Neural cell (in vitro differentiated cells): ENCODE data around the gene CDR2. TPM values are rescaled to one million over a fixed set of nuclear protein-coding genes. Genes with fewer than 3 reads are reported as not detected.
A peak's percentile ranks its signal among the peaks of the same experiment; 100 is the strongest.

ENCODE experiments used
- H2AFZ ChIP-seq: fragments of 200-600, 300-800 bp; sonication (generic), shearing (Covaris generic); 2 replicates; pipeline ENCODE4 v1.6.0; 2014; ENCODE audit warnings: low read depth, mild to moderate bottlenecking, antibody characterized with exemption, low read length, moderate library complexity
- H3F3A ChIP-seq: fragments of 200-600 bp; shearing (Covaris generic); 2 replicates; pipeline ENCODE4 v1.6.1; 2016; ENCODE audit warnings: mild to moderate bottlenecking, moderate library complexity, mixed read lengths, antibody characterized with exemption, low read length; ENCODE audit not compliant: insufficient read depth, poor library complexity, severe bottlenecking
- H3K27ac ChIP-seq: fragments of 200-600, 300-800 bp; sonication (generic), shearing (Covaris generic); 2 replicates; pipeline ENCODE4 v1.5.1; 2014; ENCODE audit warnings: mild to moderate bottlenecking, low read length, moderate library complexity
- H3K27me3 ChIP-seq: fragments of 300-800, 200-600 bp; sonication (generic), shearing (Covaris generic); 2 replicates; pipeline ENCODE4 v1.6.0; 2014; ENCODE audit warnings: mild to moderate bottlenecking, low read depth, low read length, moderate library complexity; ENCODE audit not compliant: insufficient read depth
- H3K36me3 ChIP-seq: fragments of 300-800, 200-600 bp; sonication (generic), shearing (Covaris generic); 2 replicates; pipeline ENCODE4 v1.5.1; 2014; ENCODE audit warnings: mild to moderate bottlenecking, antibody characterized with exemption, low read length, moderate library complexity; ENCODE audit not compliant: insufficient read depth
- H3K4me2 ChIP-seq: fragments of 300-800, 200-600 bp; sonication (generic), shearing (Covaris generic); 2 replicates; pipeline ENCODE4 v1.6.0; 2014; ENCODE audit warnings: mild to moderate bottlenecking, low read length
- H3K4me3 ChIP-seq: fragments of 300-800, 200-600 bp; sonication (generic), shearing (Covaris generic); 2 replicates; pipeline ENCODE4 v1.5.1; 2014; ENCODE audit warnings: mild to moderate bottlenecking, low read length, moderate library complexity
- H3K79me2 ChIP-seq: fragments of 200-600 bp; shearing (Covaris generic); replicated peaks from 2 replicates; pipeline ENCODE4 v1.6.0; 2014; ENCODE audit warnings: mild to moderate bottlenecking, low read length, moderate library complexity; ENCODE audit not compliant: insufficient read depth
- H3K9ac ChIP-seq: fragments of 300-800, 200-600 bp; sonication (generic), shearing (Covaris generic); 2 replicates; pipeline ENCODE4 v1.6.1; 2016; ENCODE audit warnings: mild to moderate bottlenecking, low read length, mixed read lengths
- H3K9me2 ChIP-seq: fragments of 200-600 bp; shearing (Covaris generic); 2 replicates; pipeline ENCODE4 v1.6.1; 2016; ENCODE audit warnings: mild to moderate bottlenecking, low read length, mixed read lengths; ENCODE audit not compliant: insufficient read depth
- H3K9me3 ChIP-seq: fragments of 200-600, 300-800 bp; sonication (generic), shearing (Covaris generic); 2 replicates; pipeline ENCODE4 v1.6.1; 2016; ENCODE audit warnings: mild to moderate bottlenecking, mixed run types, low read length, moderate library complexity, mixed read lengths
- H4K20me1 ChIP-seq: fragments of 200-600 bp; shearing (Covaris generic); 2 replicates; pipeline ENCODE4 v1.6.1; 2016; ENCODE audit warnings: mild to moderate bottlenecking, mixed run types; ENCODE audit not compliant: insufficient read depth
- EP300 ChIP-seq: fragments of 450-650 bp; conservative IDR thresholded peaks from 2 replicates; pipeline ENCODE4 v1.6.1; 2014; ENCODE audit warnings: antibody characterized with exemption, mild to moderate bottlenecking, moderate library complexity; ENCODE audit not compliant: poor library complexity, severe bottlenecking
- EZH2 ChIP-seq: fragments of 200-600, 300-800 bp; shearing (Covaris generic), sonication (generic); IDR thresholded peaks from 2 replicates; pipeline ENCODE4 v1.6.1; 2014; ENCODE audit warnings: antibody characterized with exemption, low read length, borderline replicate concordance, mild to moderate bottlenecking; ENCODE audit not compliant: insufficient read depth, poor library complexity, severe bottlenecking
- MXI1 ChIP-seq: fragments of 450-650 bp; conservative IDR thresholded peaks from 2 replicates; pipeline ENCODE4 v1.6.1; 2014; ENCODE audit warnings: antibody characterized with exemption, mild to moderate bottlenecking; ENCODE audit not compliant: poor library complexity, severe bottlenecking
- POLR2AphosphoS5 ChIP-seq: IDR thresholded peaks from 2 replicates; pipeline ENCODE4 v1.6.1; 2012
- RAD21 ChIP-seq: fragments of 450-650 bp; conservative IDR thresholded peaks from 2 replicates; pipeline ENCODE4 v1.6.1; 2014; ENCODE audit warnings: antibody characterized with exemption, mild to moderate bottlenecking, moderate library complexity
- REST ChIP-seq: IDR thresholded peaks from 2 replicates; pipeline ENCODE4 v1.6.1; 2012; ENCODE audit warnings: borderline replicate concordance
- SMC3 ChIP-seq: fragments of 450-650 bp; conservative IDR thresholded peaks from 2 replicates; pipeline ENCODE4 v1.6.1; 2014; ENCODE audit warnings: antibody characterized with exemption, mild to moderate bottlenecking, moderate library complexity; ENCODE audit not compliant: poor library complexity
- TAF1 ChIP-seq: IDR thresholded peaks from 2 replicates; pipeline ENCODE4 v1.6.1; 2012; ENCODE audit warnings: low read depth
- polyA plus RNA-seq: library from polyadenylated mRNA; depleted of rRNA; stranded (reverse); fragments of >200 nt; gene quantifications from 2 replicates; pipeline ENCODE4 v1.2.3, GENCODE V29; 2014
- TF ChIP-seq, protein P1 (sequence below): fragments of 450-650 bp; IDR thresholded peaks from 2 replicates; pipeline ENCODE4 v1.5.1; 2014; ENCODE audit warnings: antibody characterized with exemption, mild to moderate bottlenecking, moderate library complexity; ENCODE audit not compliant: poor library complexity, severe bottlenecking

The CDR2 gene
- polyA plus RNA-seq, 1 donor from 2014 or later = 17.8 TPM

DNA sequence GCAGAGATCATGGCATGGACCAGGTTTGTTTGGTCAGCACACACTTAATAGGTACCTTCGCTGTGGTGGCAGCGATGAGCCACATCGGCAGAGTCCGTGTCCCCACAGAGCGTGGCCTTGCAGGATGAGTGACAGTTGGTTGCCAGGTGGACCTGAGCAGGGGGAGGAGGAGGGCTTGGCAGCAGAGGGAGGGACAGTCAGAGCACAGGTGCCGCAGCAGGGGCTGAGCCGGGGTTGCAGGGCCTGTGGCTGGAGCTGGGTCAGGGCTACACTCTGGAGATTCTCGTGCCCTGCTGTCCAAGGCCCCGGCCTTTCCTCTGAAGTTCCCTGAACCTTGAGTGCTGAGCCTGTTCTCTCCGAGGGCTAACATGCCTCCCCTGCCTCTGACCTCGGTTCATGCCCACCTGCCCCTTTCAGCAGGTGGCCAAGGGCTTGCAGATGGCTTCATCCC lies 52.4 kb downstream of the CDR2 start:
- no peaks in the 10 kb centered on the region for H3K27me3 ChIP-seq
- no peaks in the 10 kb centered on the region for H4K20me1 ChIP-seq
- no peaks in the 10 kb centered on the region for H3K36me3 ChIP-seq

GRCh38 chr16:22321340-22322001 lies 52.9 kb downstream of the CDR2 start:
- Histone ChIP-seq H4K20me1 (no peaks in the 10 kb centered on the region), H3K9me2 (no peaks in the 10 kb centered on the region), H3K4me3 (no peak overlapping the region), H3K9ac (no peak overlapping the region), H3K9me3 (no peaks in the 10 kb centered on the region), H3K79me2 (no peaks in the 10 kb centered on the region), H3K4me2 (no peak overlapping the region), H2AFZ (peak overlapping the region; percentile 30), H3K36me3 (no peaks in the 10 kb centered on the region), H3F3A (no peaks in the 10 kb centered on the region), H3K27me3 (no peaks in the 10 kb centered on the region), H3K27ac (no peak overlapping the region)
- TF ChIP-seq RAD21 = peak; percentile 92
- TF ChIP-seq EP300 = no peak
- no peak for TF ChIP-seq REST
- TF ChIP-seq, protein P1, sequence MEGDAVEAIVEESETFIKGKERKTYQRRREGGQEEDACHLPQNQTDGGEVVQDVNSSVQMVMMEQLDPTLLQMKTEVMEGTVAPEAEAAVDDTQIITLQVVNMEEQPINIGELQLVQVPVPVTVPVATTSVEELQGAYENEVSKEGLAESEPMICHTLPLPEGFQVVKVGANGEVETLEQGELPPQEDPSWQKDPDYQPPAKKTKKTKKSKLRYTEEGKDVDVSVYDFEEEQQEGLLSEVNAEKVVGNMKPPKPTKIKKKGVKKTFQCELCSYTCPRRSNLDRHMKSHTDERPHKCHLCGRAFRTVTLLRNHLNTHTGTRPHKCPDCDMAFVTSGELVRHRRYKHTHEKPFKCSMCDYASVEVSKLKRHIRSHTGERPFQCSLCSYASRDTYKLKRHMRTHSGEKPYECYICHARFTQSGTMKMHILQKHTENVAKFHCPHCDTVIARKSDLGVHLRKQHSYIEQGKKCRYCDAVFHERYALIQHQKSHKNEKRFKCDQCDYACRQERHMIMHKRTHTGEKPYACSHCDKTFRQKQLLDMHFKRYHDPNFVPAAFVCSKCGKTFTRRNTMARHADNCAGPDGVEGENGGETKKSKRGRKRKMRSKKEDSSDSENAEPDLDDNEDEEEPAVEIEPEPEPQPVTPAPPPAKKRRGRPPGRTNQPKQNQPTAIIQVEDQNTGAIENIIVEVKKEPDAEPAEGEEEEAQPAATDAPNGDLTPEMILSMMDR = peak; percentile 96
- TF ChIP-seq SMC3 = peak; percentile 94
- no peak for TF ChIP-seq EZH2
- no peak for TF ChIP-seq POLR2AphosphoS5

More for the DNA sequence above, 52.4 kb downstream of the CDR2 start:
- H3K9me3 ChIP-seq = no peaks in the 10 kb centered on the region
- no peak overlapping the region for H3K9ac ChIP-seq
- no peak overlapping the region for H3K4me2 ChIP-seq
- H3F3A ChIP-seq = no peaks in the 10 kb centered on the region
- H3K9me2 ChIP-seq = no peaks in the 10 kb centered on the region
- TF ChIP-seq SMC3 (no peak), MXI1 (no peak), REST (no peak), EZH2 (no peak), TAF1 (no peak), EP300 (no peak), RAD21 (no peak), POLR2AphosphoS5 (no peak)
- TF ChIP-seq, protein P1 = no peak
- no peak overlapping the region for H3K27ac ChIP-seq
- H3K79me2 ChIP-seq = no peaks in the 10 kb centered on the region
- no peak overlapping the region for H3K4me3 ChIP-seq
- no peak overlapping the region for H2AFZ ChIP-seq
